Measurements from ENCODE around the gene FBP1.

- TF ChIP-seq ZC3H10 (CRISPR knock-in tag; IDR thresholded peaks at IDR 0.05) (no peak), ISL1 (CRISPR knock-in tag; IDR thresholded peaks at IDR 0.05) (no peak), ARNTL (CRISPR knock-in tag; IDR thresholded peaks at IDR 0.05; ENCODE audit: borderline replicate concordance, low read depth) (no peak), BACH2 (CRISPR knock-in tag; IDR thresholded peaks at IDR 0.05; ENCODE audit: borderline replicate concordance) (no peak), PATZ1 (CRISPR knock-in tag; IDR thresholded peaks at IDR 0.05; ENCODE audit: borderline replicate concordance) (no peak), TCF4 (CRISPR knock-in tag; IDR thresholded peaks at IDR 0.05; ENCODE audit: borderline replicate concordance) (no peak)
Observed at GRCh38 chr9:94607423-94607691, 32.0 kb downstream of the FBP1 start.

Data from SK-N-SH treated with all-trans-retinoic acid at 6 μM for 48 hours (cell line).